ENCODE data around the gene SLC9B2. TPM values are rescaled to one million over a fixed set of nuclear protein-coding genes. Genes with fewer than 3 reads are reported as not detected.

The SLC9B2 gene
- total RNA-seq, 1 donor from 2014 or later = 23.3 TPM

DNA sequence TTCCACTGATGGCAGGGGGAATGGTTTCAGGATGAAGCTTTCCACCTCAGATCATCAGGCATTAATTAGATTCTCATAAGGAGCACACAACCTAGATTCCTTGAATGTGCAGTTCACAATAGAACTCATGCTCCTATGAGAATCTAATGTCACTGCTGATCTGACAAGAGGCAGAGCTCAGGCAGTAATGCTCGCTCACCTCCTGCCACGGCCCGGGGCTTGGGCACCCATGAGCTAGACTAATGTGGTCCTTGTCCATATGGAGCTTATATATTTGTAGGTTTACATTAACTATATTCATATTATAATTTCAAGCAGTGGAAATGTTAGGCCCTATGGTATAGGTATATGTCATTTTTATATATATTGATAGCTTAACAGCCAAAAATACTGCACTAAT lies 24.4 kb downstream of the SLC9B2 start:
- H3K9me3 ChIP-seq = no peaks in the 10 kb centered on the region
- H3K36me3 ChIP-seq = peaks cover 0 to 15% of the 10 kb centered on the region in 2 donors
- TF ChIP-seq, protein P1, sequence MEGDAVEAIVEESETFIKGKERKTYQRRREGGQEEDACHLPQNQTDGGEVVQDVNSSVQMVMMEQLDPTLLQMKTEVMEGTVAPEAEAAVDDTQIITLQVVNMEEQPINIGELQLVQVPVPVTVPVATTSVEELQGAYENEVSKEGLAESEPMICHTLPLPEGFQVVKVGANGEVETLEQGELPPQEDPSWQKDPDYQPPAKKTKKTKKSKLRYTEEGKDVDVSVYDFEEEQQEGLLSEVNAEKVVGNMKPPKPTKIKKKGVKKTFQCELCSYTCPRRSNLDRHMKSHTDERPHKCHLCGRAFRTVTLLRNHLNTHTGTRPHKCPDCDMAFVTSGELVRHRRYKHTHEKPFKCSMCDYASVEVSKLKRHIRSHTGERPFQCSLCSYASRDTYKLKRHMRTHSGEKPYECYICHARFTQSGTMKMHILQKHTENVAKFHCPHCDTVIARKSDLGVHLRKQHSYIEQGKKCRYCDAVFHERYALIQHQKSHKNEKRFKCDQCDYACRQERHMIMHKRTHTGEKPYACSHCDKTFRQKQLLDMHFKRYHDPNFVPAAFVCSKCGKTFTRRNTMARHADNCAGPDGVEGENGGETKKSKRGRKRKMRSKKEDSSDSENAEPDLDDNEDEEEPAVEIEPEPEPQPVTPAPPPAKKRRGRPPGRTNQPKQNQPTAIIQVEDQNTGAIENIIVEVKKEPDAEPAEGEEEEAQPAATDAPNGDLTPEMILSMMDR (IDR thresholded peaks at IDR 0.05) = no peak
- TF ChIP-seq POLR2AphosphoS5 (IDR thresholded peaks at IDR 0.05; ENCODE audit: insufficient read depth in 1 of 2, low read depth in 1 of 2) (no peak), POLR2A (IDR thresholded peaks at IDR 0.05) (no peak)

DNA sequence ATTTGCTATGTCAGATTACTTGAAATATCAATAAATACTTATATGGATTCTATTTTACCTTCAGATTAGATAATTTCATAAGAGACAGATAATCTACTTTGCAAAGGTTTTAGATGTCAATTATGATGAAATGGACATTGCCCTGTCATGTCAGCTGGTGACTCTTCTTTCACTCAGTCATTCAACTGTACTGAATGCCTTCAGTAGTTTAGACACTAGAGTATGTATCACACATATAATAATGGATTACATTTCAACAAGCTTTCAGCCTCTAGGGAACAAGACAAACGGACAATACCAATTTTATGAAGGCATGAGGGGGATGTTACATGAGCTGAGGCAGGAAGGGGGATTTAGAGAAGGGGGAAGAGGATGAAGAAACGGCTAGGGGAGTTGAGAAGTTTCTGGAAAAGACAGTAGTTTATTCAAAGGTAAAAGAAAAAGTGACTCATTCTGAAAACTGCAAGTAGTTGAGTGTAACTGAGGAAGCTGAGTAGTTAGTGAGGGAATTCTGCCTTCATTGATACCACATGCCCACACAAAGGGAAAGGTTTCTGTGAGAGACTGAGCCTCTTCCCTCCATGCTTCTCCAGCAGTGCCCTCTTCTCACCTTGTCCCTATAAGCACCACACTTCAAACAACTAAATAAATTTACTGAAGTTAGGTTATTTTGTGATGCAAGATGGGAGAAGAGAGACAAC lies 25.7 kb downstream of the SLC9B2 start:
- H3K9me3 ChIP-seq = no peaks in the 10 kb centered on the region
- no peak for DNase-seq (ENCODE audit: extremely low spot score in 2 of 2)
- H3K27ac ChIP-seq = no peak overlapping the region
- TF ChIP-seq POLR2A (IDR thresholded peaks at IDR 0.05) = no peak
- TF ChIP-seq, protein P1 (IDR thresholded peaks at IDR 0.05) = no peak
- TF ChIP-seq POLR2AphosphoS5 (IDR thresholded peaks at IDR 0.05; ENCODE audit: insufficient read depth in 1 of 2, low read depth in 1 of 2) = no peak
- intact Hi-C loops (cut with DNase I) = no loop called here
- no peaks in the 10 kb centered on the region for H3K27me3 ChIP-seq
- H3K4me3 ChIP-seq = no peak overlapping the region
- peaks cover 0 to 15% of the 10 kb centered on the region in 2 donors for H3K36me3 ChIP-seq
- no peaks in the 10 kb centered on the region for H3K4me1 ChIP-seq

More for the DNA sequence above, 24.4 kb downstream of the SLC9B2 start:
- Histone ChIP-seq H3K27me3 (no peaks in the 10 kb centered on the region), H3K27ac (no peak overlapping the region), H3K4me3 (no peak overlapping the region), H3K4me1 (no peaks in the 10 kb centered on the region)
- no peak for DNase-seq (ENCODE audit: extremely low spot score in 2 of 2)
- intact Hi-C loops (cut with DNase I) = no loop called here

DNA sequence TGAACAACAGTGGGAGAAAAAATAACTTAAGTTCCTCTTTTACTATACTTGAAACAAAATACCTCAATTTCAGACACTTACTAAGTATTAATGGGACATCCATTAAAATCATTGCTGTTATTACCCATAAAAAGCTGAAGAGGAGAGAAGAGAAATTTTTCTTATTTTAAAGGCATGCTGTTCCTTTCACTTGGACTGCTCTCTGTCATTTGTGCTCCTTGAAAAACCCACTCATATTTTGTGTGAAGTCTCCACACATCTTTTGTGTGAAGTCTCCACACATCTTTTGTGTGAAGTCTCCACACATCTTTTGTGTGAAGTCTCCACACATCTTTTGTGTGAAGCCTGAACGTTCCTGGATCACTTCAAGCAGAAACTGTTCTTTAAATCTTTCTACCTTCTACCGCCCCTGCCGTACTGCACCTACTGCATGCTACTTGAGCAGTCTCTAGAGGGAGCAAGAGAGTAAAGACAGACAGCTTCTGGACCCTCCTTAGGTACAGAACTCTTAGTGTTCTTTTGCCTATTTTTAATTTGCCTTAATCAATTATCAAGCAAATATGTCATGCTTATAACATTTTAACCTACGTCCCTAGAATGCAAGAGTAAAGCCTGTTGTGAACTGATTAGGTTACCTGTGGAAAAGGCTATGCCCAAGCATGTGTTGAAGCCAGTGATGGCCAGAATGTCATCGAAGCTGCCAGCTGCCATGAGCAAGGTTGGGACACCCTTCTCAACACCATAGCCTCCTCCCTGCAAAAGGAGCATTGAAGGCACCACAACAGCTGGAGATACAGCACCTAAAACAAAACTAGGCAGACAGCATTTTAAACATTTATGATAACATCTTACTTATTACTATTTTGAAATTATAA lies 29.9 kb downstream of the SLC9B2 start:
- intact Hi-C loops (cut with DNase I) = no loop called here
- no peaks in the 10 kb centered on the region for H3K9me3 ChIP-seq
- peaks cover 0 to 15% of the 10 kb centered on the region in 2 donors for H3K36me3 ChIP-seq
- no peak for TF ChIP-seq POLR2AphosphoS5 (IDR thresholded peaks at IDR 0.05; ENCODE audit: insufficient read depth in 1 of 2, low read depth in 1 of 2)
- TF ChIP-seq, protein P1 (IDR thresholded peaks at IDR 0.05) = peak in 1 of 3 experiments; percentile 49
- H3K4me3 ChIP-seq = no peak overlapping the region
- no peaks in the 10 kb centered on the region for H3K27me3 ChIP-seq
- no peak for DNase-seq (ENCODE audit: extremely low spot score in 2 of 2)
- H3K4me1 ChIP-seq = no peaks in the 10 kb centered on the region
- H3K27ac ChIP-seq = no peak overlapping the region

DNA sequence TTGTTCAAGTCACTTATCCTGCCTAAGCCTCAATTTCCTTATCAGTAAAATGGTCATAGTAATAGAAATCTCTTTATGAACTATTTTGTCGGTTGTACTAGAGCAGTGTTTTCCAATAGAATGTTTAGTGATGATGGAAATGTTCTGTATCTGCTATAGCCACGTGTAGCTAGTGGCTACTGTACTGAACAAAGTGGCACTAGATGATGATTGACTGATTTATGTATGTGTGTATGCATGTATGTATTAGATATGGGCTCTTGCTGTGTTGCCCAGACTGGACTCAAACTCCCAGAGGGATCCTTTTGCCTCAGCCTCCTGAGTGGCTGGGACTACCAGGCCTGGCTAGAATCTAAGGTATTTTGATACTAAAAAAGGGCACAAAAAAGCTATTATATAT lies 32.4 kb downstream of the SLC9B2 start:
- H3K9me3 ChIP-seq = no peaks in the 10 kb centered on the region
- TF ChIP-seq, protein P1 (IDR thresholded peaks at IDR 0.05) = no peak
- TF ChIP-seq POLR2A (IDR thresholded peaks at IDR 0.05) (no peak), POLR2AphosphoS5 (IDR thresholded peaks at IDR 0.05; ENCODE audit: insufficient read depth in 1 of 2, low read depth in 1 of 2) (no peak)
- no peaks in the 10 kb centered on the region for H3K4me1 ChIP-seq
- DNase-seq (ENCODE audit: extremely low spot score in 2 of 2) = no peak
- peaks cover 0 to 6% of the 10 kb centered on the region in 2 donors for H3K36me3 ChIP-seq
- intact Hi-C loops (cut with DNase I) = no loop called here
- H3K27me3 ChIP-seq = no peaks in the 10 kb centered on the region
- no peak overlapping the region for H3K4me3 ChIP-seq
- no peak overlapping the region for H3K27ac ChIP-seq

Measured in vagina (tissue), 2 donors.